Activated T-helper 1 cell treated with Interleukin-2 at 50 U/mL for 16 hours (primary cell): ENCODE results near the gene CCT7.
"Not testable (repeated sequence)": the region's sequence is repeated elsewhere in the genome, so short reads cannot be mapped to it uniquely, and the experiment has no call there.

Experiments
- DNase-seq: peaks from one replicate; pipeline ENCODE4 v3.0.0-alpha.2; 2020; ENCODE audit warnings: low read depth

CCT7 gene

DNA sequence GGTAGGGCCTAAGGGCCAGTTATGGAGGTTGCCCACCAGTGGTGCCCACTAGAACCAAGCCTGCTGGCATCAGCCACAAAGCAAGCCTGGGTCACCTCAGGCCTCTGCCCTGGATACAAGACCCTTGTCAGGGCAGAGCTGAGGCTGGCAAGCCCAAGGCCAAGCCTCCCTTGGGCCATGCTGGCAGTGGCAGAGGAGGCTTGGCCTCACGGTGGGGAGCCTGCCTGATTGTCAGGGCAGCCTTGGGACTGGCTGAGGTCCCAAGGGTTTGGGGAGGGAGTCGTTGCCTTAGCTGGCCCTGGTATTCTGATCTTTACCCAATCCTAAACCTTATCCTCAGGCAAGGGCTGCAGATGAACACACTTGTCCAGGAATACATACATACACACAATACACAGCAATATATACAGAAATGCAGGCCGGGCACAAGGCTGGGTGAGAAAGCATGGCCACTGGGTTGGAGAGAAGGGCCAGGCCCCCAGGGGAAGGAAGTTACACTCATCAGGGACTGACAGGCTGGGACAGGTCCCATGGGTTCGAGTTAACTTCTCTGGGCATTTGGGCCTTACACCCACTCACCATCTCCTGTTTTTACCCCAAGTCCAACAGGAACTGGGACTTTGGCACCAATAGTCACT, 21.0 kb downstream of the CCT7 start:
- no peak for DNase-seq

DNA sequence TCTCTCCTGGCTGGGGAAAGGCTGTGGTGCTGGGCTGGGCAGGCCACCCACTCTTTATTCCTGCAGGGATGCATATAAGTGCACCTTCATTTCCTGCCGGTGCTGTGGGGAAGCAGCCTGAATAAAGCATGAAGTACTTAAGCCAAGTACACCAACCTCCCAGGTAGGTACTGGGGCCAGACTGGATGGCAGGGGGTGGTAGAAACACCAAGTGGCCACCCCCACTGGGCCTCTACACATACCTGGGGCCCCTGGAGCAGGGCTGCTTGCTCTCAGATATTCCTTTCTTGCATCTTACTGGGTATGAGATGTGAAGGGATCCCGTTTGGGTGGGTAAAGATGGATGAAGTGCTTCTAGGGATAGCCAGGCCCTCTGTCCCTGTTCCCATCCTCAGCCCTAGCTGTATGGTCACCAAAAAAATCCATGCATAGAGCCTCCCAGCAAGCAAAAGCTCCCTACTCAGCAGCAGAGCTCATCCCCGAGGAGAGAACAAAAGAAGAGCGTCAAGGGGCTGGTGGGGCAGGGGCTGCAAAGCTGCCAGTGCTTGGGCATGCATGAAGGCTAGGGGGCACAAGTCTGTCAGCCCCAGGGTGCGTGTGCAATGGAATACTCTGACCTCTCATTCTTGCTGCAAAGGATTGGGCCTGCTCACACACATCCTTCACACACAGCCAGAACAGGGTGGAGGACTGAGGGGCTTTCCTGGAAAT, 22.0 kb downstream of the CCT7 start:
- no peak for DNase-seq

DNA sequence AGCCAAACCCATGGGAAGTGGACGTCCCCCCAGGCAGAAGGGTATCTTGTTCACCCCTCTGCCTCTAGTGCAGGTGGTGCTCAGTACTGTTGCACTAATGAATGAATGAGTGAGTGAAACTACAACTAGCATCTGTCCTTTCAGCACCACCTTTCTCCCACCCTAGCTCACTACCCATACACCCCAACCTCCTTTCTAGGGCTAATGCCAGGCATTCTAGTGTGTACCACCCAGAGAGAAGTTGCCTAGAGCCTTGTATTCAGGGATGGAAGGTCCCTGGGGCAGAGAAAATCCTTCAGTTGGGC, 22.5 kb downstream of the CCT7 start:
- no peak for DNase-seq

DNA sequence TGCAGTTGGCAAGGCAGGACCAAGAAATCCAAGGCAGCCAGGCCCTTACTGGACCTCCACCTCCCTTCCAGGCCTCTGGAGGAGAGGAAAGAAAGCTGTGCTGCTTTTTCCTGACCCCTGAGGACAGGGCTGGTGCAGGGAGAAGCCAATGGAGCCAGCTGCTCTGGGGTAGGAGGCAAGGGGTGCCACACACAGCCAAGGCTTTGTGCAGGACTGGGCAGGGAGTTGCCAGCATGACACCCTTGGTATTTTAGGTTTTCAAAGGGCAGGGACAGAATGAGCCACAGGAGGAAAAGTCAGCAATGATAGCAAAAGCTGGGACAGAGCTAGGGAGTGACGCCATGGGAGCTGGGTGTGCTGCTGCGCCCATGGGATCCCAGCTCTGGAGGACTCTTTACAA, 22.9 kb downstream of the CCT7 start:
- no peak for DNase-seq

DNA sequence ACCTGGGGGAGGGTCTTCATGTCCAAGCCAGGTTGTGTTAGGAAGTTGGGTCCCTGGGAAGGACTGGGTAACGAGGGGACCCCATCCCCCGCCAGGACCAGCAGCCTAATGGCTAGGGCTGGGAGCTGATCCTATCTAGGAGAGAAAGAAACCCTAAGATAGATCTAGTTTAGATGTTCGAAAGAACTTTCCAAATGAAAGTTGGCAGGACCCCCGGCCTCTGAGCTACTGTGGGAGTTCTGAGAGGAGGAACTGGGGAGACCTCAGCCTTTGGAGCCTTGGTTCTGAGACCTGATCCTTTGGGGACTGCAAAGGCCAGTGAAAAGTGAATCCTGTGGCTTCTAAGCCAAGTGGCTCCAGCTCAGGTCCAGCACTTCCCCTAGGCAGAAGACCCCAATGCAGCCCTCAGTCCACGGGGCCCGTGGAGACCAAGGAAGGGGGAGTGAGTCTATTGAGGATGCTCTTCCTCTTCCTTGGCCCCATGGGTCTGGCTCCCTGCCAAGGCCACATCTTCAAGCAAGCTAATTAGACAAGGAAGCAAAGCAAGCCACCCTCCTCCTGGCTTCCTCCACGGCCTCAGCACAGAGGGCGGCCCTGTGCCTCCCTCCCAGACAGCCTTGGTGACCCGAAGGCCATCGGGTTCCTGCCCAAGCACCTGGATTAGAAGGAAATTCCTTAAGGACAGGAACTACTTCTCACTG, 23.5 kb downstream of the CCT7 start:
- DNase-seq: no peak

GRCh38 chr2:73258186-73258912, 24.2 kb downstream of the CCT7 start:
- DNase-seq: no peak

GRCh38 chr2:73258913-73259215, 24.8 kb downstream of the CCT7 start:
- no peak for DNase-seq

DNA sequence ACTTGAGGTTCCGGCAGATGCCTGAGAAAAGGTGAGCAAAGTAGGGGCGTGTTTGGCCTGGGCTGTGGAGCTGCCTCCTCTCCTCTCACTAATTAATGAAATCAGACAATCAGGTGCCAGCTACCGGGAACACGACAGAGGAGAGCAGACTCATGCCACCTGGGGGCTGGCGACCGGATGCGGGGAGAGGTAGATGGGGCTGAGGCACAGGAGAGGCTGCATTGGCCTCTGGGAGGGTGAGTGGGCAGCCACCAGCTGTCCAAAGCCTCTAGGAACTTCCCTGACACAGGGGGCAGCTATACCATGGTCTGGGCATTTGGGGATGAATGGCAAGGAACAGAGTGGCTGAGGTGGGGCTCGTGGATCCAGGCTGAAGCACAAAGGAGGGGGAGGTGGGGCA, 25.2 kb downstream of the CCT7 start:
- no peak for DNase-seq

- DNase-seq: no peak
Measured at GRCh38 chr2:73259704-73260337, 25.7 kb downstream of the CCT7 start.

GRCh38 chr2:73260338-73260984, 26.4 kb downstream of the CCT7 start:
- no peak for DNase-seq

DNA sequence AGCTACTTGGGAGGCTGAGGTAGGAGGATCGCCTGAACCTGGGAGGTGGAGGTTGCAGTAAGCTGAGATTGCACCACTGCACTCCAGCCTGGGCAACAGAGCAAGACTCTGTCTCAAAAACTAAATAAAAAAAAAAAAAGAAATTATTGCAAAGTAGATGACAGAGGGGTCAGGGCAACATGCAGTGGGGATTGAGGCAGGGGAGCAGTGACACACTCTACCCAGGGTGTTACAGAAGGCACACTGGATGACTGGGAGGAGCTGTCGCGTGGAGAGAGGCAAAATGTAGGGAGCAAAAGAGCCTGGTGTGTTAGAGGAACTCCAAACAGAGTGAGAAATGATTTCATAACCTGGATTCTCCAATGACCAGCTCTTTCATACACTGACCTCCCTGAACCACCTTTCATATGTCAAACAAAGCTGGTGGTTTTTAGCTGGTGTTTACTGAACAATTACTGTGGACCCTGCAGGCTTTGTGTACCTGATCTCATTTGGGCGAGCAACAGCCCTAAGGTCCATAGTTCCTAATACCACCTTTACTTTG, 28.1 kb downstream of the CCT7 start:
- no peak for DNase-seq

GRCh38 chr2:73262691-73263429, 28.8 kb downstream of the CCT7 start:
- not testable (repeated sequence) for DNase-seq

DNA sequence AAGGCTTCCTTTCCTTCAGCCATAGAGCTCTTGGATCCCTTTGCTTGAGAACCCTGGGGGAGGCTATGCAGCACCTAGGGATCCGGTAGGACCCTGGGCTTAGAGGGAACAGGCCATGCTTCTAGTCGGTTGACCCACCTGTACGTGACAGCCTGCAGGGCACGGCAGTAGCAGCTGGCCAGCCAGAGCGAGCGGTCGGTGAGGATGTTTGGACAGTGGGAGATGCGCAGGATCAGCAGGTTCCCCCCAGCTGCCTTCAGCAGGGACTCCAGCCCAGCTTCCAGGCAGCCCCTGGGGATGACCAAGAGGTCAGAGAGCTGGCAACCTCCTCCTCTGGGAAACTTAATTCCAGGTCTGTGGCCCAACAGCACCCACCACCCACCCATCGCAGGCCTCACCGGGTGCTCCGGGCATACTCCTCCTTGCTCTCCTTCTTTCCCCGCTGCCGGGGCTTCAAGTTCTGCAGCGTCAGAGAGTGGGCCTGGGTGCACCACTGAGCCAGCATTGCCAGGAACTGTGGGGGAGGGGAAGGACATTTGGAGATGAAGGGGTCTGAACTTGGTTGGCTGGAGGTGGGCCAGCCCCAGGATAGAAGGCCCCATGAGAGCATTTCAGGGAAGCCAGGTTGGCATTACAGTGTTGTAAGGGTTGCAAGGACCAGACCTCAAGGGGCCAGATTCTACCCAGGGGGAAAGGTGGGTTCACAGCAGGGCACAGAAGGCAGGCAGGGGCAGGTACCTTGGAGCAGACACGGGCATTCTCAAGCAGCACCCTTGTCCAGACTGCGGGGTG, 29.6 kb downstream of the CCT7 start:
- DNase-seq: no peak

GRCh38 chr2:73264332-73264606, 30.2 kb downstream of the CCT7 start:
- no peak for DNase-seq

GRCh38 chr2:73264783-73265182, 30.7 kb downstream of the CCT7 start:
- no peak for DNase-seq

DNA sequence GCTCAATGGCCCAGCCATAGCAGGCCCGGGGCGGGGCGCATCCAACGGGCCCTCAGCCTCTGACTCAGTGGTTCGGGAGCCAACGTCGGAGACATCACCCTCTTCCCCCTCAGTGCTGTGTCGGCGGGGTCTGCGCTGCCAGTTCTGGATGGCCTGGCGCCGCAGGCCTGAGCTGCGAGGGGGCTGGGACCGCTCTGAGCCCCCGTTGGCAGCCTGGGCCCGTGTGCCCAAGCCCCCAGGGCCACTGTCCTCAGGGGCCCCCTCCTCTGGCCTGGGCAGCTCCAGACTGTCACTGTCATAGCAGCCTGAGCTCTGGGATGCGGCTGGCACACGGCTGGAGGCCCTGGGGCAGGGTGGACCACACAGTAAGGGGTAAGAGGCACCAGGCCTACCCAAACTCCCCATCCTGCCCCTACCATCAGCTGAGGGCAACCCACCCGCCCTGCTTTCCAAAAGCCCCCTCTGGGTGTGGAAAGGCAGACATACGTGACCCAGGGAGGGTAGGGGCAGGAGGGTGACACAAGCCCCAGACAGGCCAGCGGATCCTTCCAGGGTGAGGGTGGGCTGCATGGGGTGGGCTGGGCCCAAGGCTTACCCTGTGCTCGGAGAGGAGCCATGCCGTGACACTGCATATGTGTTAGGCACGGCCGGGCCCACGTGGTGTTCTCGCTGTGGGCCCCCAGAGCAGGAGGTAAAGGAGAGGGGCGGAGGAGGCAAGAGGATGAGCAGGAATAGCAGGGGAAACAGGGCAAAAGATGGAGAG, 31.4 kb downstream of the CCT7 start:
- no peak for DNase-seq

GRCh38 chr2:73266061-73266901, 32.2 kb downstream of the CCT7 start:
- no peak for DNase-seq

DNA sequence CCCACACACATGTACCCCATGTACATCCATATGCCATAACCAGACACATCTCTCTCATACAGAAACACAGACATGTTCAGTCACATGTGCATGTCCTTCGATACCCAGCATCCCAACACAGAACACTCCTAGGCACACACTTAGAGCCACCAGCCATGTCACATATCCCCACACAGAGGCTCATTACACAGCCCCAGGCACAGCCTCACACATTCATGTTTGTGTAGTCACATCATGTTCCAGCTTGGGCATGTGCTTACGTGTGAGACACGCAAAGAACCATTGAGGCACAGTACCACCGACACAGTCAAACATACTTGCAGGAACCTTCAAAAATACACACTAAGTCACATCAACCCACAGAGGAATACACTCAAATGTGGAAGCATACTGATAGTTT, 32.9 kb downstream of the CCT7 start:
- DNase-seq: no peak

GRCh38 chr2:73268366-73268829, 34.3 kb downstream of the CCT7 start:
- no peak for DNase-seq
